Adipose tissue (tissue), 3 donors: ENCODE data around the gene SMPD2. TPM values are rescaled to one million over a fixed set of nuclear protein-coding genes. Genes with fewer than 3 reads are reported as not detected.

Source experiments
- H3K27ac ChIP-seq: one replicate; pipeline ENCODE4 v1.5.1; 2013; ENCODE audit warnings: low read depth, low read length
- WGBS, 3 donors: extraction: QIAGEN DNeasy Blood & Tissue Kit; methylation state at CpG; one replicate each; pipeline ENCODE4 v1.1.7; 2013; 5-methylcytosine and 5-hydroxymethylcytosine counted together
- polyA plus RNA-seq, 3 donors: library from polyadenylated mRNA; stranded (reverse); fragments of 200-250 nt; gene quantifications; one replicate each; pipeline ENCODE4 v1.2.3, GENCODE V29; 2013
- donor health status: healthy with polysubstance abuse.
- donor health status: Bipolar disorder and iron deficiency.
- donor health status: healthy.

SMPD2 gene
- polyA plus RNA-seq, 3 donors = 4.7 to 11.9 (median 9.5) TPM

DNA sequence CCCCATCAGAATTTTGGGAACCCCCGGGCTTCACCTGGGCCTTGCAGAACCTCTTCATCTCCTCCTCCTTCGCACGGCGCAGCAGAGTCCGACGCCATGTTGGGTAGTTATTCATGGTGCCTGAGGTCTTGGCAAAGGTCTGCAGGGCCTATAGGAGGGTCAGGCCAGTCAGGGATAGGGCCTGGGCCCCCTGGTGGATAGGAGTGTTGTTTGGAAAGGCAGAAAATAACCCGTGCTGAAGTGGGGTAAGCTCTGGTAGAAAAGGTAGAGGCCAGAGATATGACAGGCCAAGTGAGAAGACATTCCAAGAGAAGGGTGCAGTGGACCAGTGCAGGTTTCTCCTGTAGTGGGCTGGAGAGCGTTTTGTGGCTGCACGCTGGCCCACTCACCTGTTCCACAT lies 4.9 kb downstream of the SMPD2 start:
- no peak overlapping the region for H3K27ac ChIP-seq
- 86 to 91% (median 90%) methylated on average over 9 of the region's 9 CpGs for WGBS, 3 donors

DNA sequence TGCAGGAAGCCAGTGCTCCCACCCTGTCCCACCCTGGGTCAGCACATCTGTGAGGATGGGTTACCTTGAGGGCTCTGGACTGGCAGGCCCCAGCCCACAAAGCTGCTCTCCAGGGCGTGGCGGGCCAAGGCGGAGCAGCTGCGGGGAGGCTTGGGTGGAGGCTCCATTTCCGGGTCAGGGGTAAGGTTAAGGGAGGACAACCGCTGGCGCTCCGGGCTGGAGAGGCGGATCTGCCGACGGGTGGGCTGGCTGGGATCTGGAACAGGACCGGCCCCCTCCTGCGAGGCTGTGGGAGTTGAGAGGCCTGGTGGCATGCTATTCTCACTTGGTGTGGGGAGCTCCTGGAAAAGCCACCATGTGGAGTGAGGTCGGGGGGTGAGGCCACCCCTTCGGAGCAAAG lies 5.5 kb downstream of the SMPD2 start:
- 88 to 93% (median 92%) methylated on average over 15 of the region's 15 CpGs for WGBS, 3 donors
- H3K27ac ChIP-seq = no peak overlapping the region

DNA sequence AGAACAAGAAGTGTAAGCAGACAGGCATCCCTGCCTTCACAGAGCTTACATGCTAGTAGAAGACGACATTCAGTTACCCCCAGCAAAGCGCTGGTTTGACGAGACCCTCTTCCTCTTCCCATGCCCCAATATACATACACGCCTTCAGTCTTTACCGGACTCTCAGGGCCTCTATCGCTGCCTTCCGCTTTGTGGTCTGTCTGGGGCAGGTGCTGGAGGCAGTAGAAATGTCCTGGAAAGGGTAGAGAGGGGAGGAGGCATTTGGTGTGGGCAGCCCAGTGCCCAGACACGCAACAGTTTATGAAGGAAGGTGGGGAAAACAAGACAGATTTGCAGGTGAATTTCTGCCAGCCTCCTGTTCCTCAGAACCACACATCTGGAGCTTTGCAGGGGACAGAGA lies 6.0 kb downstream of the SMPD2 start:
- WGBS, 3 donors = 83 to 91% (median 83%) methylated on average over 8 of the region's 8 CpGs
- H3K27ac ChIP-seq = no peak overlapping the region

DNA sequence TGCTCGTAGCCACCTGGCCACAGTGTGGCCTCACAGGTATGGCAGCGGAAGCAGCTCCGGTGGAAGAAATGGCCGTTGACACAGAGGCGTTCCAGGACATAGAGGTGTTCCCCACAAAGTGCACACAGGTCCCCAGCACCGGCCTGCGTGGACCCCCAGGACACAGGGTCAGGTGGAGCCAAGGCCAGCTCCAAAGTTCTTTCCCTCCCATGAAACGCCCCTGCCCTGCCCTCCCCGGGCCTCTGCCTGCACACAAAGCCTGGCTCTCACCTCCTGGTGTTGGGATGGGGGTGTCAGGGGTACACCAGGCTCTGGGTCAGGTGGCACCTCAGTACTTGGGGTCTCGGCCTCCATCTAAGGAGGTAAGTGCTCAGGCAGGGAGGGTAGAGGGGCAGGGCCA lies 6.6 kb downstream of the SMPD2 start:
- 83 to 94% (median 89%) methylated on average over 10 of the region's 10 CpGs for WGBS, 3 donors
- no peak overlapping the region for H3K27ac ChIP-seq

DNA sequence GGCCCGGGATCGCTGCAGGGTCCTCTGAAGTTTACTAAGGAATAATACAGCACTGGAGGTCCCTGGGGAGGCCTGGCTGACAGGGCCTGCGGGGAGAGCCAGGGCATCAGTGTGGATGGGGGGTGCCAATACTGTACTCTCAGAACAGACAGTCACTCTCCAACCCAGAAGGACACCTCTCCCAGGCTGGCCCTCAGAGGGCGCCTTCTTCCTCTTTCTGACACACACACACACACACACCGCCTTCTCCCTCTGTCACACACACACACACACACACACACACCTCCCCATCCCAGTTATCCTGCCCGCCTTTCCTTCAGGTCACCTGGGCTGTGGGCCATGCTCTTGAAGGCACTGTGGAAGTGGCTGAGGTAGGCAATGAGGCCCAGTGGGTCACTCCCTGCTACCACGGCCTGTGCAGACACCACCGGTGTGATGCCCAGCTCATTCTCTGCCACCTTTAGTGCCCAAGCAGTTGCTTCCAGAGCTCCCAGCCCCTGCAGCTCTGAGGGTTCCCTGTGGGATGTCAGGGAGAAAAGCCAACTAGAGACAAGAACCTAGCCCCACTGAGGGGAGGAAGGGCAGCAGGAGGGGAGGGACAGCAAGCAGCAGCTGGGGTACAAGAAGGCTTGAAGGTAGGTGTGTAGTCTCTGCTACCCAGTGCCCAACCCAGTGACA lies 7.5 kb downstream of the SMPD2 start:
- no peak overlapping the region for H3K27ac ChIP-seq
- WGBS, 3 donors = 73 to 82% (median 82%) methylated on average over 8 of the region's 8 CpGs

DNA sequence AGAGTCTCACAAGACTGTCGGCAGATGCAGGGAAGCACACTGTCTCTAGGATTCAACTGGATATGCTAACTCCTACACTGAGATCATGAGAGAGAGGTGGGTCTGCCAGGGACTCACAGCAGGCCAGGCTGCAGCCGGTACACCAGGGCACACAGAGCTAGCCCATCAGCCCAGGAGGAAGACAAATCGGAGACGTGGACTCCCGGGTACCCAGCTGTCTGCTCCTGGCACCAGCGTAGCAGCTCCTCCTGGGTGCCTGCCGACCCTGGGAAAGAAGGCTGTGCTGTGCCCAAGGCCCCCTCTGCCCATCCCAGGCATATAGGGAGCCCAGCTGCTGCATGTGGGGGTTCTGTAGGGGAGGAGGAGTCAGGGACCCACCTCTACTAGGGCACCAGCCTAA lies 8.1 kb downstream of the SMPD2 start:
- 65 to 87% (median 79%) methylated on average over 7 of the region's 7 CpGs for WGBS, 3 donors
- no peak overlapping the region for H3K27ac ChIP-seq

DNA sequence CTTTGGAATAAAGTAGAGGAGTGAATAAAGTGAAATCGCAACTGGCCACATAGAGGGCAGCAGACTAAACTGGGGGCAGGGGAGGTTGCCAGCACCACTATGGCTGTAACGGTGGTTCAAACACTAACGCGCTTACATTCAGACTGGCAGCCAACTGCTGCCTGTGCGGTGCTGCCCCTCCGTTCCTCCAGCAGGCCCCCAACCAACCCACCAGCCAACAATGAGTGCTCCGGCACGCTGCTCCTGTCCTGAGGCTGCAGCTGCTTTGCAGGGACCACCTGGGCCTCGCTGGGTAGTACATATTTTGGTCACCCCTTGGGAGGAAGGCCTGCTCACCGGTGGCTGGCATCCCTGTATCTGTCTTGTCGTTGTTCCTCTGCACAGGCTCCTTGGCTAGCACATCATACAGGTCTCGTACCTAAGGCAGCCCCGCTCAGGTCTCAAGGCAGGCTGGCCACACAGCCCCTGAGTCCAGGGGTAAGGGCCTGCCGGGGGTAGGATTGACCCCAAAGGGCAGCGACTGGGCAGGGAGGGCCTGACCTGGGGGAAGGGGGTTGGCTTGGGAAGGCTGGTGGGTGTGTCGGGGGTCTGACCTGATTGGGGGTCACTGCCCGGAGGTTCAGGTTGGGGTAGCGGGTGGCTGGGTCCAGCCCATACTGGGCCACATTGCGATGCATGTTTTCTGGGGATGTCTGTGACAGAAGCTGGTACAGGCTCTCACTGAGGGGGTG lies 8.7 kb downstream of the SMPD2 start:
- WGBS, 3 donors = 73 to 88% (median 84%) methylated on average over 19 of the region's 19 CpGs
- H3K27ac ChIP-seq = no peak overlapping the region

DNA sequence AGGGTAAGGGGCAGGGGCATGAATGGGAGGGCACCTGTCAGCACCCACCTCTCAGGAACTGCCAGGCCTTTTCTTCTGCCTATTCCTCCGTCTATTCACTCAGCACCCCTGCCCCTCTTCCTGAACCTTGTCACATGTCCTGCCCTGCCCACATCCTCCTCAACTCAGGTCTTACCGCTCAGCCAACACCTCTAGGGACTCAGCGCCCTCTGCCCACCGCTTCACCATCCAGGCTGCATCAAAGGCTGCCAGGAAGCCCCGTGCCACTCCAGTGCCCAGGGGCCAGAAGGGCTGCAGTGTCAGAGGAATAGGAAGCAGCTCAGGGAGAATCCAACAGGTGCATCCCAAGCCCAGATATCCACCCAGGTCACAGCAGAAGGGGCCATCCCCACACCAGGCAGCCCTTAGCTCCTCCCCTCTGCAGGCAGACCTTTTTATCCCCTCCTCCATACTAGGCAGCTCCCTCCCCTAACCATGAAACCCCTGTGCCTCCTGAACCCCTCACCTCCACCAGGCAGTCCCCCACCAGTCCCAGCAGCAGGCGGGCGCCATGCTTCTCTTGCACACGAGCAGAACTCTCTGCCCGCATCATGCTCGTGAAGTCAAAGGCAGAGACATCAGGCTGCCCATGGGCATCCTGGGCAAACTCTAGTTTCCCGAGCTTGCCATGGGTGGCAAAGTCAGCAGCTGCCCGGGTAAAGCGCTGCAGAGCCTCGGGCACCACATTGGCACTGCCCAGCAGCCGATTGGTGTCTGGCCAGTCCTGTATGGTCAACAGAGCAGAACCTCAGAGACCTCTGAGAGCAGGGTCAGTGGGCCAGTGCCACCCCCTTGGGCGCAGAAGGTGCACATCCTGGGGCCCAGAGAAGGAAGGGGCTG lies 9.5 kb downstream of the SMPD2 start:
- 79 to 83% (median 80%) methylated on average over 16 of the region's 16 CpGs for WGBS, 3 donors

DNA sequence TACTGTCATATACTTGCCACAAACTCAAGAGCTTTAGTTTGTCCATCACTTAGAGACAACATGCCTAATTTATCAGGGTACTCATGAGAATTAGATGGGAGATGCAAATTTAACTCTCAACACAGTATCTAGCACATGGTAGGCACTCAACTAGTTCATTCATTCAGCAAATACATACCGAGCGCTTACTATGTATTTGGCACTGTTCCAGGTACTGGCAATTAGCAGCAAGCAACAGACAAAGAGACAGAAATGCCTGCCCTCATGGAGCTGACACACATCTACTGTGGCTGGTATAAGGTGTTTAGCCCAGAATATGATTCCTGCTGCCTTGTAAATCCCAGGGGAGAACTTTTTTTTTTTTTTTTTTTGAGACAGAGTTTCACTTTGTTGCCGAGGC lies 10.3 kb downstream of the SMPD2 start:
- no peak overlapping the region for H3K27ac ChIP-seq
- WGBS, 3 donors = 78 to 83% (median 82%) methylated on average over 3 of the region's 3 CpGs

More for the DNA sequence above, 9.5 kb downstream of the SMPD2 start:
- H3K27ac ChIP-seq = no peak overlapping the region

DNA sequence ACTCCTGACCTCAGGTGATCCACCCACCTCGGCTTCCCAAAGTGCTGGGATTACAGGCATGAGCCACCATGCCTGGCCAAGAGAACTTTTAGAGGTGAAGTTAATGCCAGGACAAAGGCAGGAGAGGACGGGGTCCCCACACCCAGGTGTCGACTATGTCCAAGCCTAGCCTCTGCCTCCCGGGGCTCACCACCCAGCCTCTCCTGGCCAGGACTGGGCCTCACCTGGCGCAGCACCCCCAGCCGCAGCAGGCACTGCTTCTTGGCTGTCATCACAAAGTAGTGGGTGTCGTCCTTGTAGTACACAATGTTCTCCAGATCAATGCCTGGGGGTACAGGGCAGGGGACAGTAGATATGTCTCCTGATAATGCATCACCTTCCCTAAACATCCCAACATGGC lies 10.9 kb downstream of the SMPD2 start:
- no peak overlapping the region for H3K27ac ChIP-seq
- WGBS, 3 donors = 93 to 98% (median 97%) methylated on average over 7 of the region's 7 CpGs

DNA sequence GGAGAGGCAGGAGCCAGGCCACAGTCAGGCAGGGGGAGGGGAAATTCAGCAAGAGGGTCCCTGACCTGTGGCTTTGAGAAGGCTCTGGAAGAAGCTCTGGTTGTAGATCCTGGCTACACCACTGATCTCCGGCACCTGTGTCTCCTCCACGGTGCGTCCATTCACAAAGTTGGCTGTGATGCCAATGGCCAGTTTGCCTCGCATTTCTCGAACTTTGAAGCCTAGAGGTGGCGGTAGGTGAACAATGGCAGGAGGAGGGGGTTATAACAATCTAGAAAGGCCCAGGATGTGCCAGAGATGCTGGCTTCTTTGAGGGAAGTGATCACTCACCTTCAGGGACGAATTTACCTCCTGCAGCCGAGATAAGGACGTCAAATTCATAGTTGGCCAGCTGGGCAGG lies 11.7 kb downstream of the SMPD2 start:
- no peak overlapping the region for H3K27ac ChIP-seq
- WGBS, 3 donors = 79 to 94% (median 92%) methylated on average over 9 of the region's 9 CpGs

DNA sequence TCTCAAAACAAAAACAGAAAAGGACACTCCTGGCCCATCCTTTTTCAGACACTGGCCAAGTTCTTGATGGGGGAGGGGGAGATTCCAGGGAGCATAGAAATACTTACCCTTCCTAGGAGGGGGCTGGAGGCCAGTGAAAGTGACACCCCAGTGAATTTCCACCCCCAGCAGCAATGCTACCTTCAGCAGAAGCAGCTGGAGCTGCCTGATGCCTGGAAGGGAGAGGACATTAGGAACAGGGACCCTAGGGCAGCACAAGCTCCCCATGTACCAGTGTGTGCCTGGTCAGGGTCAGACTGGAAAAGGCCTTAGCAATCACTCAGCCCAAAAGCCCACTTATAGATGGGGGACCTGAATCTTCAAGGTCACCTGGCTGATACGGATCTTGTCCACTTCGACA lies 12.6 kb downstream of the SMPD2 start:
- 83 to 93% (median 87%) methylated on average over 2 of the region's 2 CpGs for WGBS, 3 donors
- H3K27ac ChIP-seq = no peak overlapping the region

DNA sequence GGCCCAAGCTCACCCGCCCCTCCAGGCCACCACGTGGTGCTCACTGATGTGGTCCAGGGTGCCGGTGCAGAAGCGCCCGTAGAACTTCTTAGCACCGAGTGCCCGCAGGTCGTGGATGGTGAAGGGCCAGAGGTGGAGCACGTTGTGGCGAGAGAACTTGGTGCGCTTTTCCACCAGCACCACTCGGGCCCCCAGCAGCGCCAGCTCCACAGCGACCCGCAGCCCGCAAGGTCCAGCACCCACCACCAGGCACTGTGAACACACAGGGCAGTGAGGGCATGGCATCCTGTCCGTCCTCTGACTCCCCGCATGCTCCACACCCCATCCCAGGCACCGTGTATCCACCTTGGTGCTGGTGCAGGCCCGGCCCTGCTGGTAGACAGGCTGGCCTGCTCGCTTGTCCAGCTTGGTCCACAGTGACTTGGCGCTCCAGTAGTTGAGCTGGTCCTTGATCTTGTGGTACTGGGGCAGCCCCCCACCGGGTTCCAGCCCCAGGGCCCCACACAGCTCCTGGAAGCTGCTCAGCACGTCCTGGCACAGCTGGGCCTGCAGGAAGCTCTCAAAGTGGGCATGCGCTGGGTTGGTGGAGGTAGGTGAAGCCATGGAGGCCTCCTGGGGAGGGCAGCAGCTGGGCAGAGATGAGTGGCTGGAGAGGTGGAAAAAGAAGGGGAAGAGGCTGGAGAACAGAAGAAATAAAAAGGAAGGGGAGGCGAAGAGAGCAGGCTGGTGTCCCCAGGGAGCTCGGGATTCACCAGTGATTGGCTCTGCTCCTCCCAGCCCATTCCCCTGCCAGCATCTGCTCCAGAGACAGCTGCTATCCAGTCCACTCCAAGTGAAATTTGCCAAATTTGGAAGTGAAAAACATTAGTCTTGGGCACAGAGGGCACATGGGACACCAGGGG lies 13.3 kb downstream of the SMPD2 start:
- no peak overlapping the region for H3K27ac ChIP-seq
- WGBS, 3 donors = 88 to 91% (median 89%) methylated on average over 26 to 27 of the region's 27 CpGs

DNA sequence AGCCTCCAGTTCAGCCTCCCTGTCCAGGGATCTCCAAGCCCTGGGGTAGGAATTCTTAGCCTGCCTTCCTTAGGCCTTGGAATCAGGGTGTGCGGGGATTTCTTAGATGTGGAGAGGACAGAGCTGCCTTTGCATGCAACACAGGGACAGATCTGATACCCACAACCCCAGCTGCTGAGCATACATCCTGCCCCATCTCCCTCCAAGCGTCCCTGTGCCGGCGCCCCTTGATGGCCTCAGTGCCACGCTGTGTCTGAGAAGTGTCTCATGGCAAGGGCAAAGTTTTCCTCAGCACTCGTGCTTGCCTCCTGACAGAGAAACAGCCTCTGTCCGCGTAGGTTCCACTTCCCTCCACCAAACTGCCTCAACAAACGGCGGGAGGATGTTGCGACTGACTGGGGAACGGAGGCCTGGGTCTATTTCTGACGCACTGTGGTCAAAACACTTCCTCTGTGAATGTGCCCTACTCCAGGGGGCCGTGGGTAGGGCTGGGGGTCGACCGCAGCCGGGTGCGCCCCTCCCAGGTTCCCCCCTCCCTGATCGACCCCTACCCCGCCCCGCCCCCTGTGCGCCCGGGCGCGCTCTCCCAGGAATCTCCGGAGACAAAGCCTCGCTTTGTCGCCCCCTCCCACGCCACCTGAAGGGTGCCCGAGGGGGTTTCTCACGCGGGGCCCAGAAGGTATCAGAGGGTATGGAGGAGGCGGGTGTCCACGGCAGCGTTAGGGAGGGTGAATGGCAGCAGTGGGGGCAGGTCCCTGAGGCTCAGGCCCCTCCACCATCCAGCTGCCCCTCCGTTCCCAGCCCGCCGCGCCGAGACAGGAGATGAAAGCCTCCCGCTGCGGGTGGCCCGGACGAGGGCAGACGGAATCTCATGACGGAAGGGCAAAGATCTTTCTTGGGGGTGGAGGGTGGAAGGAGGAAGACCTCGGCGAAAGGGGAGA lies 14.2 kb downstream of the SMPD2 start:
- WGBS, 3 donors = 5 to 18% (median 6%) methylated on average over 47 to 48 of the region's 48 CpGs
- H3K27ac ChIP-seq = no peak overlapping the region

DNA sequence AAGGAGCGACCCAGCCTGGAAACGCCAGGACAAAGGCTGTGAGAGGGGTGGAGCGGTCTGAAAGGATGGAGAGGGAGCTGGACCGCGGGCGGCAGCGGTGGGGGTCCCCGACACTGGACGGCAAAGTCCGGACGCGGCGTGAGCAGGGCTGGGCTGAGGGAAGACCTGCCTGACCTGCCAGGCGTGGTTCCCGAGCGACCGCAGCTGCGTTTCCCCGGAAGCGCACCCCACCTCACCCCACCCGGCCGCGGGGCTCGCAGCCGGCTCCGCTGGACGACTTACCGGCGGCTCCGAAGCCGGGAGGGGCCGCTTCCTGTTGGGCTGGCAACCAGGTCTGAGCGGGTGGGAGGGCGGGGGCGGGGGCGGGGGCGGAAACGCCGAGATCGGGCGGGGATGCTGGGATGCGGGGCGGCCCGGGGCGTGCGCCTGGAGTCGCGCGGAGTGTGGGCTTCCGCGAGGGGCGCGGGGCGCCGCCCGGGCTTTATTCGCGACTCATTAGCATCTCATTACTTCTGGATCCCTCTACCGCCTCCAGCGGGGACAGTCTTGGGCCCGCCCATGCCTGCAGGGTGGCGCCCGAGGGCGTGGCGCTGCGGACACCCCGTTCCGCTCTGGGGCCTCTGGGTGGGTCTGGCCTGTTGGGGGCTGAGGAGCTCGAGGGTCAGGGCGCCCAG lies 15.1 kb downstream of the SMPD2 start, which contains the start of gene MICAL1:
Gene MICAL1, minus strand, starts transcription at position 336 of the 674 bp plus-strand sequence. CDS start 1,576 bp downstream, outside the sequence.
- H3K27ac ChIP-seq = no peak within 1 kb of the TSS
- WGBS, 3 donors = 0% methylated on average over 46 to 70 of the region's 70 CpGs

DNA sequence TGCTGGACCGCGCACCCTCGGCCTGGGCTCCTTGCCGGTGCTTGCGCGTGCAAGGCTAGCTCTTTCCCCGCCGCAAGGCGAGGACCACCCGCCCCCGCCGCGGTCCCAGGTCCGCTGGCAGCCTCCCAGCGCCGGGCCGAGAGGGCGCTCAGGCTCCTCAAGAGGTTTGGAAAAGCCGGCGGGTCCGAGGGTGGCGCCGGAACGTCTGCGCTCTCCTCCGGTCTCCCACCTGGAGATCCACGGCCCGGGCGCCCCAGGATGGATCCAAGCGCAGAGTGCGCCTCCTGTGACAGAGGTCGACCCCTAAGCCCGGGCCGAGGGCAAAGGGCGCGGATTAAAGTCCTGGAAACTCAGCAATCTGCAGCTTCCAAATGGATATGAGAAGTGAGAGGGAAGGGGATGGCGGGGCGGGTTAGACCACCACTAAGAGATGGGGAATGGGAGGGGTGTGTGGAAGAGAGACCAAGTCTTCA lies 15.6 kb downstream of the SMPD2 start:
- no peak overlapping the region for H3K27ac ChIP-seq
- 10 to 14% (median 13%) methylated on average over 35 to 38 of the region's 38 CpGs for WGBS, 3 donors
